HK-2 (cell line): Measurements from ENCODE around the gene OR1D5.
"Not testable (repeated sequence)": the region's sequence is repeated elsewhere in the genome, so short reads cannot be mapped to it uniquely, and the experiment has no call there.

ENCODE experiments used
- DNase-seq: peaks from one replicate; pipeline ENCODE4 v3.0.0-alpha.2; 2018; ENCODE audit not compliant: unreplicated experiment

Gene OR1D5

GRCh38 chr17:3032258-3033247, 30.9 kb downstream of the OR1D5 start:
- DNase-seq: no peak

DNA sequence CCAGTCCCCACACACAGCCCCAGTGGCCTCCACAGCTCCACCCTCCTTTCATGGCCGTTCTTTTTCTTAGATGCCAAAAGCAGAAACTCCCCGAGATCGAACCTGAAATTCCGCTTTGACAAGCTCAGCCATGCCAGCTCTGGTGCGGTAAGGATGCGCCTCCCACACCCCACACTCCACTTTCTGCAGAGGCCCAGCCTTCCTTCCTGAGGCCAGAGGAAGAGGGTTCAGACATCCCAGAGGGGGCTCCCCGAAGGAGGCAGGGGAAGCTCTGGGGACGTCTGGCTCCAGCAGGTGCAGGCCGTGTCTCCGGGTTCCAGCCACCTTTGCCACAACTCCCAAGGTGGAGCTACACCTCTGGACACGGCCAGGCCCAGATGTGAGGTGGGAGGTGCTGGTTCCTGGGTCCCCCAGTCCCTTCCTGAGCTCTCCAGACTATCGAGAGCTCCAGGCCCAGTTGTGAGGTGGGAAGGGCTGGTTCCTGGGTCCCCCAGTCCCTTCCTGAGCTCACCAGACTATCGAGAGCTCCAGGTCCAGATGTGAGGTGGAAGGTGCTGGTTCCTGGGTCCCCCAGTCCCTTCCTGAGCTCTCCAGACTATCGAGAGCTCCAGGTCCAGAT, 32.4 kb downstream of the OR1D5 start:
- DNase-seq: not testable (repeated sequence)

DNA sequence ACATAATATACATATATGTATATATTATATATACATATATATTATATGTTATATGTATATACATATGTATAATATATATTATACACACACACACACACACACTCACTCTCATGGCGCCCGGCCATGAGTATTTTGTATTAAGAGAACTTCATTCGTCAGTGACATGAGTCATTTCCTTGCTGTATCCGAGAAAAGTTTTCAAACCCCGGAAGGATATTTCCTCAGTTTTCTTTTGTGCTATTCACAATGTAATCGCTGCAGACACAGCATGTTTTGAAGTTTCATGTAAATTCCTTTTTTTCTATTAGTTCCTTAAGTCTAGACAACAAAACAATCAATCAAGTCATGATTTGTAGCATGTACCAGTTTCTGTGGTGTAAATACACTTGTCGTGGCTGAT, 33.3 kb downstream of the OR1D5 start:
- no peak for DNase-seq

- DNase-seq: no peak
Observed at GRCh38 chr17:3029213-3029913, 34.0 kb downstream of the OR1D5 start.

- DNase-seq: no peak
Observed at GRCh38 chr17:3027786-3028532, 35.4 kb downstream of the OR1D5 start.

DNA sequence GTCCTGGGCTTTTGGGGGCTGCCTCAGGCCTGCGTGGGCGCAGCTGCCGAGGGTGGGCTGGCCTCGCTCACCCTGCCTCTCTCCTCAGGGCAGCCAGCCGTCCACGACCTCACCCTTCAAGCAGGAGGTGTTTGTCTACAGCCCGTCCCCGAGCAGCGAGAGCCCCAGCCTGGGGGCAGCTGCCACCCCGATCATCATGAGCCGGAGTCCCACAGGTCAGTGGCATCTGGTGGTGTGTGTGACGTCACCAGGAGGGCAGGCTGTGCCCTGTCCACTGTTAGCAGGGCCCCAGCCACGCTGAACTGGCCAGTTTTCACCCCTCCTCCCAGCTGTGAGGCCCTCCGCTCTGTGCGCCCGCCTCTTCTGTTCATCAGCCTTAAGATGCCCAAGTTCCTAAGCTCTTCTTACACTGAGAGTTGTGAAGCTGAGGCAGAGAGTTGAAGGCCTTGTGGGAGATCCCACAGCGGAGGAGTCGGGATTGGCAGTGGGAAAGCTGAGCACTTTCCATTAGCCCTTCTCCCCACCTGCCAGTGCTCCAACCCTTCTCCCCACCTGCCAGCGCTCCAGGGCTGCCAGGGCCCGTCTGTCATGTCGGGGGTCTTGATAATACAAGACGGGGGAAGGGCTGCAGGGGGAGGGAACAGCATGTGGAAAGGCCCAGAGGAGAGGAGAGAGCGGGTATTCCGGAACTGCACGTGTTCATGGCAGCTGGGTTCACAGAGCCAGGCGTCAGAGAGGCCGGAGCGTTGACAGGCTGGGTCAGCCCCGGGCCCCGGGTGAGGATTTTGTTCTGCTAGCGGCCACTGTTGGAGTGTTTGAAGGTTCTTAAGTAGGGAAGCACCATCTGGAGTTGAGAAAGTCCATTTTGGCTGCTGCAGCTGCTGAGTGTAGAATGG, 36.3 kb downstream of the OR1D5 start:
- no peak for DNase-seq

- no peak for DNase-seq
Observed at GRCh38 chr17:3026125-3026855, 37.1 kb downstream of the OR1D5 start.

GRCh38 chr17:3025421-3026124, 37.8 kb downstream of the OR1D5 start:
- DNase-seq: no peak

DNA sequence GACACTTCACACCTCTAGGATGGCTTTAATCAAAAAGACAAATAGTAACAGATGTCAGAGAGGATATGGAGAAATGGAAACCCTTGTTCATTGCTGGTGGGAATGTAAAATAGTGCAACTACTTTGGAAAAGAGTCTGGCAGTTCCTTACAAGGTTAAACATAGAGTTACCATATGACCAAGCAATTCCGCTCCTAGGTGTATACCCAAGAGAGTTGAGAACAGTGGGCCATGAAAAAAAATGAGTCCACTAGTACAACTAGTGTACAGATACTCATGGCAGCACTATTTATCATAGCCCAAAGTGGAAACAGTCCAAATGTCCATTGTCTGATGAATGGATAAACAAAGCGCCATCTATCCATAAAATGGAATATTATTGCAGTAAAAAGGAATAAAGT, 39.1 kb downstream of the OR1D5 start:
- no peak for DNase-seq

- no peak for DNase-seq
Observed at GRCh38 chr17:3022197-3022596, 41.2 kb downstream of the OR1D5 start.

DNA sequence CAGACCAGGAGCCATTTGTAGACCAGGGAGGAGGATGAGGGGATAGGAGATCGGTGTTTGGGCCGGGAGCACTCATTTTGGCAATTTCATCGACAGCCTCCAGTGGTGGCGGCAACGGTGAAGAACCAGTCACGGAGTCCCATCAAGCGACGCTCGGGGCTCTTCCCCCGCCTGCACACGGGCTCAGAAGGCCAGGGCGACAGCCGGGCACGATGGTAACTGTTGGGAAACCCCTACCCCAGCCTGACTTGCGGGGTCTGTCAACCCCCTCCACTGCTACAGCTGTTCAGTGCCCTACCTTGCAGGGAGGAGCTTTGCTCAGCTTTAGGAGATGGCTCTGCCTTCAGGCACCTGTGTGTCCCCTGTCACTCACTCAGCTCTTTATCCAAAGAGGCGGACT, 43.0 kb downstream of the OR1D5 start:
- DNase-seq: no peak

- no peak for DNase-seq
Observed at GRCh38 chr17:3019761-3020160, 43.6 kb downstream of the OR1D5 start.

GRCh38 chr17:3017936-3018335, 45.5 kb downstream of the OR1D5 start:
- DNase-seq: no peak

- DNase-seq: no peak
Observed at GRCh38 chr17:3015890-3016289, 47.5 kb downstream of the OR1D5 start.

- DNase-seq: peak; percentile 55
Observed at GRCh38 chr17:3012926-3013581, 50.4 kb downstream of the OR1D5 start.
